BLaER1 treated with 17β-estradiol and CSF1 and Interleukin-3, amounts not matched to agents 10 nM and 100 nM (cell line): Measurements from ENCODE around the gene ADAMTS19.
A peak's percentile ranks its signal among the peaks of the same experiment; 100 is the strongest.
"Not testable (repeated sequence)": the region's sequence is repeated elsewhere in the genome, so short reads cannot be mapped to it uniquely, and the experiment has no call there.

Source experiments
- H3K27ac ChIP-seq, 11 experiments: shearing (Covaris generic); formaldehyde crosslinking; 2 replicates each; pipeline ENCODE4 v1.8.1; 2022
- H3K27me3 ChIP-seq, 11 experiments: shearing (Covaris generic); formaldehyde crosslinking; 2 replicates each; pipeline ENCODE4 v1.8.1; 2022
- H3K36me3 ChIP-seq, 11 experiments: shearing (Covaris generic); formaldehyde crosslinking; 2 replicates each; pipeline ENCODE4 v1.8.1; 2022
- H3K4me1 ChIP-seq, 10 experiments: shearing (Covaris generic); formaldehyde crosslinking; 2 replicates each; pipeline ENCODE4 v1.8.1; 2022
- H3K4me2 ChIP-seq, 11 experiments: shearing (Covaris generic); formaldehyde crosslinking; 2 replicates each; pipeline ENCODE4 v1.8.1; 2022
- H3K4me3 ChIP-seq, 10 experiments: shearing (Covaris generic); formaldehyde crosslinking; 2 replicates each; pipeline ENCODE4 v1.8.1; 2022
- H3K9ac ChIP-seq, 11 experiments: shearing (Covaris generic); formaldehyde crosslinking; 2 replicates each; pipeline ENCODE4 v1.8.1; 2022
- H3K9me3 ChIP-seq, 11 experiments: shearing (Covaris generic); formaldehyde crosslinking; replicated peaks in 1 of 11; 2 replicates each; pipeline ENCODE4 v1.8.1; 2022
- H4K20me1 ChIP-seq, 11 experiments: shearing (Covaris generic); formaldehyde crosslinking; 2 replicates each; pipeline ENCODE4 v1.8.1; 2022
- Cebpa-rat ChIP-seq, 11 experiments: shearing (Covaris generic); IDR thresholded peaks; 2 replicates each; pipeline ENCODE4 v1.8.1; 2022

ADAMTS19 gene

GRCh38 chr5:129459777-129460671 is at the start of gene ADAMTS19:
TSS of gene ADAMTS19 (plus strand) at chr5:129460298. CDS start at chr5:129460392, 94 bp downstream.
- no peak for TF ChIP-seq Cebpa-rat (IDR thresholded peaks at IDR 0.05)
- no peak within 1 kb of the TSS for H3K4me3 ChIP-seq
- H3K9ac ChIP-seq: no peak within 1 kb of the TSS
- no peaks in the 10 kb centered on the region for H3K4me1 ChIP-seq
- H3K4me2 ChIP-seq: no peak within 1 kb of the TSS
- no peaks in the 10 kb centered on the region for H4K20me1 ChIP-seq
- H3K27me3 ChIP-seq: no peaks in the 10 kb centered on the region
- H3K36me3 ChIP-seq: no peaks in the 10 kb centered on the region
- H3K9me3 ChIP-seq: peaks cover 21 to 27% (median 25%) of the 10 kb centered on the region in 11 experiments
- H3K27ac ChIP-seq: no peak within 1 kb of the TSS

- no peaks in the 10 kb centered on the region for H3K4me1 ChIP-seq
- H3K27me3 ChIP-seq: no peaks in the 10 kb centered on the region
- no peak for TF ChIP-seq Cebpa-rat (IDR thresholded peaks at IDR 0.05)
- peaks cover 2 to 12% (median 6%) of the 10 kb centered on the region in 11 experiments; a peak in 9 of 22 replicates for H3K9me3 ChIP-seq
- no peaks in the 10 kb centered on the region for H3K36me3 ChIP-seq
- no peak overlapping the region for H3K4me3 ChIP-seq
- H3K4me2 ChIP-seq: no peak overlapping the region
- no peak overlapping the region for H3K27ac ChIP-seq
- H4K20me1 ChIP-seq: no peaks in the 10 kb centered on the region
- H3K9ac ChIP-seq: no peak overlapping the region
These were observed 49.6 kb upstream of the ADAMTS19 start for GRCh38 chr5:129410488-129410887.

- TF ChIP-seq Cebpa-rat (IDR thresholded peaks at IDR 0.05): no peak
- no peaks in the 10 kb centered on the region for H3K4me1 ChIP-seq
- no peaks in the 10 kb centered on the region for H3K36me3 ChIP-seq
These were observed 47.4 kb upstream of the ADAMTS19 start for GRCh38 chr5:129412721-129413120.

GRCh38 chr5:129413570-129413969 is 46.5 kb upstream of the ADAMTS19 start:
- Histone ChIP-seq H3K27ac (no peak overlapping the region), H3K27me3 (no peaks in the 10 kb centered on the region), H3K9ac (no peak overlapping the region), H3K4me1 (no peaks in the 10 kb centered on the region), H3K4me2 (no peak overlapping the region), H4K20me1 (no peaks in the 10 kb centered on the region), H3K9me3 (peaks cover 4 to 15% (median 8%) of the 10 kb centered on the region in 11 experiments; a peak in 9 of 22 replicates), H3K36me3 (no peaks in the 10 kb centered on the region), H3K4me3 (no peak overlapping the region)
- TF ChIP-seq Cebpa-rat (IDR thresholded peaks at IDR 0.05): no peak

More at GRCh38 chr5:129412721-129413120, 47.4 kb upstream of the ADAMTS19 start:
- Histone ChIP-seq H3K9ac (no peak overlapping the region), H4K20me1 (no peaks in the 10 kb centered on the region), H3K27ac (no peak overlapping the region), H3K9me3 (peaks cover 4 to 15% (median 8%) of the 10 kb centered on the region in 11 experiments; a peak in 9 of 22 replicates), H3K4me2 (no peak overlapping the region), H3K4me3 (no peak overlapping the region), H3K27me3 (no peaks in the 10 kb centered on the region)

GRCh38 chr5:129419292-129419691 is 40.8 kb upstream of the ADAMTS19 start:
- Histone ChIP-seq H4K20me1 (no peaks in the 10 kb centered on the region), H3K27me3 (no peaks in the 10 kb centered on the region), H3K36me3 (no peaks in the 10 kb centered on the region), H3K9ac (no peak overlapping the region), H3K27ac (no peak overlapping the region), H3K4me3 (no peak overlapping the region), H3K4me2 (no peak overlapping the region), H3K9me3 (peaks cover 4 to 13% (median 7%) of the 10 kb centered on the region in 11 experiments; a peak in 9 of 22 replicates), H3K4me1 (no peaks in the 10 kb centered on the region)
- TF ChIP-seq Cebpa-rat (IDR thresholded peaks at IDR 0.05): peak in 4 of 11 experiments; percentile 25 to 86 (median 48); a peak in 6 of 22 replicates

GRCh38 chr5:129425031-129425430 is 35.1 kb upstream of the ADAMTS19 start:
- H3K4me1 ChIP-seq: no peaks in the 10 kb centered on the region
- no peak for TF ChIP-seq Cebpa-rat (IDR thresholded peaks at IDR 0.05)
- H3K4me3 ChIP-seq: no peak overlapping the region
- H3K4me2 ChIP-seq: no peak overlapping the region
- no peaks in the 10 kb centered on the region for H4K20me1 ChIP-seq
- H3K9me3 ChIP-seq: no peaks in the 10 kb centered on the region
- no peak overlapping the region for H3K9ac ChIP-seq
- no peak overlapping the region for H3K27ac ChIP-seq
- H3K27me3 ChIP-seq: no peaks in the 10 kb centered on the region
- H3K36me3 ChIP-seq: no peaks in the 10 kb centered on the region

- Histone ChIP-seq H3K4me2 (no peak overlapping the region), H3K27me3 (no peaks in the 10 kb centered on the region), H3K27ac (no peak overlapping the region), H3K36me3 (no peaks in the 10 kb centered on the region), H3K9ac (no peak overlapping the region), H4K20me1 (no peaks in the 10 kb centered on the region), H3K4me1 (no peaks in the 10 kb centered on the region), H3K4me3 (no peak overlapping the region), H3K9me3 (no peaks in the 10 kb centered on the region)
- TF ChIP-seq Cebpa-rat (IDR thresholded peaks at IDR 0.05): no peak
These were observed 34.0 kb upstream of the ADAMTS19 start for GRCh38 chr5:129426071-129426470.

- not testable (repeated sequence) for H3K4me3 ChIP-seq, H3K9ac ChIP-seq, H3K27ac ChIP-seq, H3K36me3 ChIP-seq, H3K4me2 ChIP-seq, H3K4me1 ChIP-seq, H3K9me3 ChIP-seq, H3K27me3 ChIP-seq, H4K20me1 ChIP-seq
- 0 out of 22 replicates have a peak, but pooled peaks of 1 of the 11 experiments have one; percentile 25 for TF ChIP-seq Cebpa-rat (IDR thresholded peaks at IDR 0.05)
These were observed 31.5 kb upstream of the ADAMTS19 start for GRCh38 chr5:129428636-129429035.

GRCh38 chr5:129431406-129431805 is 28.7 kb upstream of the ADAMTS19 start:
- H4K20me1 ChIP-seq: no peaks in the 10 kb centered on the region
- no peak overlapping the region for H3K4me2 ChIP-seq
- no peak overlapping the region for H3K4me3 ChIP-seq
- no peaks in the 10 kb centered on the region for H3K4me1 ChIP-seq
- no peak overlapping the region for H3K27ac ChIP-seq
- H3K36me3 ChIP-seq: no peaks in the 10 kb centered on the region
- no peaks in the 10 kb centered on the region for H3K27me3 ChIP-seq
- TF ChIP-seq Cebpa-rat (IDR thresholded peaks at IDR 0.05): no peak
- no peaks in the 10 kb centered on the region for H3K9me3 ChIP-seq
- no peak overlapping the region for H3K9ac ChIP-seq

GRCh38 chr5:129438322-129438721 is 21.8 kb upstream of the ADAMTS19 start:
- no peak overlapping the region for H3K4me3 ChIP-seq
- H3K36me3 ChIP-seq: no peaks in the 10 kb centered on the region
- no peak overlapping the region for H3K4me2 ChIP-seq
- H3K9me3 ChIP-seq: no peaks in the 10 kb centered on the region
- no peaks in the 10 kb centered on the region for H3K27me3 ChIP-seq
- H3K9ac ChIP-seq: no peak overlapping the region
- no peak overlapping the region for H3K27ac ChIP-seq
- TF ChIP-seq Cebpa-rat (IDR thresholded peaks at IDR 0.05): no peak
- H3K4me1 ChIP-seq: no peaks in the 10 kb centered on the region
- H4K20me1 ChIP-seq: no peaks in the 10 kb centered on the region
